HCT116 (cell line): ENCODE measurements around the gene LYPD6. TPM values are rescaled to one million over a fixed set of nuclear protein-coding genes. Genes with fewer than 3 reads are reported as not detected.

Source experiments
- ATAC-seq: fragments of 200-7000 bp; cut with Tn5 transposase; 2 replicates; pipeline ENCODE4 v1.9.1; 2020; ENCODE audit warnings: mild to moderate bottlenecking, moderate library complexity
- BruUV-seq: library from RNA; stranded (reverse); fragments of 400-500 nt; replicated peaks from 2 replicates; lab custom pipeline; 2021; lab: Mats Ljungman, UMichigan
- CTCF ChIA-PET: fragments of 300-600 bp; sonication (Branson Sonifier 250); formaldehyde crosslinking; loops from one replicate; lab custom pipeline; 2021; ENCODE audit warnings: antibody characterized with exemption; lab: Charles Lee
- POLR2A ChIA-PET: fragments of 300-600, 350-600 bp; sonication (Branson Sonifier 250); formaldehyde crosslinking; loops from one replicate; lab custom pipeline; 2021; ENCODE audit warnings: antibody characterized with exemption; lab: Charles Lee
- RAD21 ChIA-PET, 2 experiments: fragments of 300-600 bp; sonication (Branson Sonifier 250); formaldehyde crosslinking; loops; one replicate each; lab custom pipeline; 2023; ENCODE audit warnings: low total read pairs in 2 of 2; ENCODE audit not compliant: uncharacterized antibody in 2 of 2, unreplicated experiment in 2 of 2, low non-redundant PET in 1 of 2; lab: Charles Lee
- DNase-seq: peaks from one replicate; pipeline ENCODE4 v3.0.0-alpha.2; 2010; ENCODE audit warnings: low read depth, low spot score
- H2AFZ ChIP-seq: fragments of 200-600 bp; shearing (Covaris generic), sonication (generic); 2 replicates; pipeline ENCODE4 v1.6.1; 2017; ENCODE audit warnings: low read depth, mixed run types, mixed read lengths, antibody characterized with exemption, low read length; ENCODE audit not compliant: poor library complexity, severe bottlenecking
- H3K27ac ChIP-seq: 2 replicates; pipeline ENCODE4 v1.5.1; 2012; ENCODE audit warnings: low read depth, low read length
- H3K27me3 ChIP-seq: fragments of 200-600 bp; sonication (generic); 2 replicates; pipeline ENCODE4 v1.6.1; 2016; ENCODE audit warnings: mixed run types, low read length, mixed read lengths; ENCODE audit not compliant: insufficient read depth
- H3K36me3 ChIP-seq, 2 experiments: fragments of 200-500 bp in 1 of 2; fragments of 200-600 bp in 1 of 2; sonication (Bioruptor generic) in 1 of 2; sonication (generic) in 1 of 2; 2 replicates each; pipeline versions ENCODE4 v1.5.1 to v1.6.1; 2014 to 2016; ENCODE audit warnings: low read length in 2 of 2, inconsistent platforms in 1 of 2, mixed read lengths in 1 of 2, mixed run types in 1 of 2; ENCODE audit not compliant: insufficient read depth in 2 of 2, control insufficient read depth in 1 of 2
- H3K4me1 ChIP-seq, 2 experiments: fragments of 200-600 bp in 1 of 2; sonication (generic) in 1 of 2; 2 replicates each; pipeline versions ENCODE4 v1.5.1 to v1.6.1; 2012 to 2017; ENCODE audit warnings: low read length in 2 of 2, inconsistent platforms in 1 of 2, mild to moderate bottlenecking in 1 of 2, mixed read lengths in 1 of 2, mixed run types in 1 of 2, moderate library complexity in 1 of 2; ENCODE audit not compliant: insufficient read depth in 2 of 2, control insufficient read depth in 1 of 2
- H3K4me2 ChIP-seq: fragments of 200-600 bp; sonication (generic); 2 replicates; pipeline ENCODE4 v1.6.1; 2017; ENCODE audit warnings: mixed run types, low read length, mixed read lengths
- H3K4me3 ChIP-seq, 2 experiments: fragments of 200-600 bp in 1 of 2; sonication (generic) in 1 of 2; replicated peaks in 1 of 2; 2 replicates each; pipeline ENCODE4 v1.5.1; 2011 to 2016; ENCODE audit warnings: low read length in 2 of 2, control low read depth in 1 of 2, low read depth in 1 of 2, mild to moderate bottlenecking in 1 of 2, mixed read lengths in 1 of 2, mixed run types in 1 of 2
- H3K79me2 ChIP-seq: fragments of 200-600 bp; sonication (generic); 2 replicates; pipeline ENCODE4 v1.6.1; 2017; ENCODE audit warnings: mild to moderate bottlenecking, mixed run types, low read length, moderate library complexity, mixed read lengths; ENCODE audit not compliant: insufficient read depth
- H3K9ac ChIP-seq: fragments of 200-600 bp; sonication (generic); 2 replicates; pipeline ENCODE4 v1.6.1; 2016; ENCODE audit warnings: low read length, mixed read lengths
- H3K9me2 ChIP-seq: fragments of 200-600 bp; sonication (generic), shearing (Covaris generic); 2 replicates; pipeline ENCODE4 v1.6.1; 2017; ENCODE audit warnings: mixed run types, mild to moderate bottlenecking, moderate library complexity; ENCODE audit not compliant: insufficient read depth
- H3K9me3 ChIP-seq, 2 experiments: fragments of 200-500 bp in 1 of 2; fragments of 200-600 bp in 1 of 2; sonication (Bioruptor generic) in 1 of 2; sonication (generic) in 1 of 2; 2 replicates each; pipeline ENCODE4 v1.6.1; 2014 to 2017; ENCODE audit warnings: low read length in 2 of 2, mixed read lengths in 2 of 2, inconsistent platforms in 1 of 2, low read depth in 1 of 2, mild to moderate bottlenecking in 1 of 2, mixed run types in 1 of 2, moderate library complexity in 1 of 2; ENCODE audit not compliant: control insufficient read depth in 1 of 2, insufficient read depth in 1 of 2
- H4K20me1 ChIP-seq: fragments of 200-600 bp; sonication (generic), shearing (Covaris generic); 2 replicates; pipeline ENCODE4 v1.6.1; 2017; ENCODE audit warnings: mixed run types, mild to moderate bottlenecking, moderate library complexity; ENCODE audit not compliant: insufficient read depth
- ATF3 ChIP-seq: IDR thresholded peaks from 2 replicates; pipeline ENCODE4 v1.6.1; 2012
- CEBPB ChIP-seq: IDR thresholded peaks from 2 replicates; pipeline ENCODE4 v1.6.1; 2012; ENCODE audit warnings: low read depth
- EGR1 ChIP-seq: IDR thresholded peaks from 2 replicates; pipeline ENCODE4 v1.6.1; 2012; ENCODE audit warnings: low read depth
- EZH2 ChIP-seq: fragments of 200-600 bp; sonication (generic); IDR thresholded peaks from 2 replicates; pipeline ENCODE4 v1.6.1; 2017; ENCODE audit warnings: antibody characterized with exemption, mixed run types
- EZH2phosphoT487 ChIP-seq: fragments of 200-600 bp; IDR thresholded peaks from 2 replicates; pipeline ENCODE4 v1.6.1; 2018; ENCODE audit warnings: antibody characterized with exemption, borderline replicate concordance
- JUND ChIP-seq: IDR thresholded peaks from 2 replicates; pipeline ENCODE4 v1.6.1; 2012
- POLR2A ChIP-seq: IDR thresholded peaks from 2 replicates; pipeline ENCODE4 v1.7.0; 2011; ENCODE audit warnings: borderline replicate concordance; ENCODE audit not compliant: insufficient read depth, insufficient read length; ENCODE audit errors: extremely low read depth
- POLR2AphosphoS5 ChIP-seq: IDR thresholded peaks from 2 replicates; pipeline ENCODE4 v1.6.1; 2011; ENCODE audit warnings: mild to moderate bottlenecking, low read depth, low read length, moderate library complexity
- RAD21 ChIP-seq: IDR thresholded peaks from 2 replicates; pipeline ENCODE4 v1.6.1; 2012; ENCODE audit warnings: low read depth, mild to moderate bottlenecking
- SIN3A ChIP-seq: IDR thresholded peaks from 2 replicates; pipeline ENCODE4 v1.6.1; 2012; ENCODE audit warnings: low read depth
- SP1 ChIP-seq: IDR thresholded peaks from 2 replicates; pipeline ENCODE4 v1.6.1; 2012; ENCODE audit warnings: low read depth
- SRF ChIP-seq: IDR thresholded peaks from 2 replicates; pipeline ENCODE4 v1.6.1; 2012; ENCODE audit warnings: low read depth
- TCF7L2 ChIP-seq: IDR thresholded peaks from 2 replicates; pipeline ENCODE4 v1.7.0; 2011; ENCODE audit warnings: borderline replicate concordance, inconsistent platforms; ENCODE audit not compliant: insufficient read depth, insufficient read length; ENCODE audit errors: extremely low read depth
- YY1 ChIP-seq: IDR thresholded peaks from 2 replicates; pipeline ENCODE4 v1.6.1; 2011; ENCODE audit warnings: low read length, low read depth, moderate library complexity, mild to moderate bottlenecking; ENCODE audit not compliant: insufficient replicate concordance; ENCODE audit errors: extremely low read depth
- ZFX ChIP-seq: fragments of 450-650 bp; IDR thresholded peaks from 2 replicates; pipeline ENCODE4 v1.6.1; 2017
- ZNF274 ChIP-seq: fragments of 200-500 bp; sonication (Bioruptor generic); IDR thresholded peaks from 2 replicates; pipeline ENCODE4 v1.6.1; 2014; ENCODE audit warnings: mild to moderate bottlenecking, low read depth, low read length, inconsistent platforms
- intact Hi-C: fragments of 100-400 bp; cut with micrococcal nuclease; formaldehyde crosslinking; loops from 2 replicates; pipeline ENCODE4 v1.10.0; 2022
- total RNA-seq: library from RNA; stranded (reverse); gene quantifications from one replicate; pipeline ENCODE4 v1.2.1, GENCODE V29; 2021; ENCODE audit not compliant: unreplicated experiment
- TF ChIP-seq, protein P1 (sequence below), 3 experiments: fragments of 200-600 bp in 1 of 3; sonication (generic) in 1 of 3; IDR thresholded peaks in 2 of 3; conservative IDR thresholded peaks in 1 of 3; 2 replicates each; pipeline ENCODE4 v1.5.1; 2012 to 2017; ENCODE audit warnings: low read depth in 2 of 3, low read length in 2 of 3, antibody characterized with exemption in 1 of 3, borderline replicate concordance in 1 of 3, control low read depth in 1 of 3, mild to moderate bottlenecking in 1 of 3, mixed read lengths in 1 of 3, mixed run types in 1 of 3, moderate library complexity in 1 of 3; ENCODE audit not compliant: insufficient read depth in 1 of 3
- TF ChIP-seq, protein P2 (sequence below): IDR thresholded peaks from 2 replicates; pipeline ENCODE4 v1.6.1; 2012

LYPD6 gene
- total RNA-seq, 1 experiment from 2014 or later, result 3.0 TPM

DNA sequence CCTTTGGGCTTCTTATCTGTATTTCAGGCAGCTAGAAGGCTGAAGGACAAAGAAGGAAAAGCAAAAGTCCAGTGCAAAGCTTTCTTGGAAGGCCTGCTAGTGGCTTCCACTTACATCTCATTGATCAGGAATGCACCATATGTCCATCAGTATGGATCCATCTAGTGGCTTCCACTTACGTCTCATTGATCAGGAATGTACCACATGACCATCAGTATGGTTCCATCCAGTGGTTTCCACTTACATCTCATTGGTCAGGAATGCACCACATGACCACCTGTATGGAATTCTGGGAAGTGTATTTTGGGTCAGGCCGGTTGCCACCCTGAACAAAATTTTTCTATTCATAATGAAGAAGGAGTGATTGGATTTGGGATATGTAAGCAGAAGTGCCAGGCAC lies 70.6 kb downstream of the LYPD6 start:
- ATAC-seq (no peak), DNase-seq (no peak)
- Histone ChIP-seq H3K27me3 (no peaks in the 10 kb centered on the region), H3K9ac (no peak overlapping the region), H3K9me2 (no peaks in the 10 kb centered on the region), H3K27ac (no peak overlapping the region), H3K4me2 (no peak overlapping the region), H3K36me3 (no peaks in the 10 kb centered on the region), H2AFZ (no peak overlapping the region), H3K4me3 (no peak overlapping the region), H3K79me2 (no peaks in the 10 kb centered on the region), H3K4me1 (no peaks in the 10 kb centered on the region), H4K20me1 (no peaks in the 10 kb centered on the region), H3K9me3 (no peaks in the 10 kb centered on the region)
- ChIA-PET RAD21 (no interaction called here), CTCF (no interaction called here), POLR2A (no interaction called here)
- intact Hi-C loops, result no loop called here
- TF ChIP-seq RAD21 (no peak), POLR2AphosphoS5 (no peak), JUND (no peak), SIN3A (no peak)
- TF ChIP-seq, protein P1, sequence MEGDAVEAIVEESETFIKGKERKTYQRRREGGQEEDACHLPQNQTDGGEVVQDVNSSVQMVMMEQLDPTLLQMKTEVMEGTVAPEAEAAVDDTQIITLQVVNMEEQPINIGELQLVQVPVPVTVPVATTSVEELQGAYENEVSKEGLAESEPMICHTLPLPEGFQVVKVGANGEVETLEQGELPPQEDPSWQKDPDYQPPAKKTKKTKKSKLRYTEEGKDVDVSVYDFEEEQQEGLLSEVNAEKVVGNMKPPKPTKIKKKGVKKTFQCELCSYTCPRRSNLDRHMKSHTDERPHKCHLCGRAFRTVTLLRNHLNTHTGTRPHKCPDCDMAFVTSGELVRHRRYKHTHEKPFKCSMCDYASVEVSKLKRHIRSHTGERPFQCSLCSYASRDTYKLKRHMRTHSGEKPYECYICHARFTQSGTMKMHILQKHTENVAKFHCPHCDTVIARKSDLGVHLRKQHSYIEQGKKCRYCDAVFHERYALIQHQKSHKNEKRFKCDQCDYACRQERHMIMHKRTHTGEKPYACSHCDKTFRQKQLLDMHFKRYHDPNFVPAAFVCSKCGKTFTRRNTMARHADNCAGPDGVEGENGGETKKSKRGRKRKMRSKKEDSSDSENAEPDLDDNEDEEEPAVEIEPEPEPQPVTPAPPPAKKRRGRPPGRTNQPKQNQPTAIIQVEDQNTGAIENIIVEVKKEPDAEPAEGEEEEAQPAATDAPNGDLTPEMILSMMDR (IDR thresholded peaks at IDR 0.05 in 2 of 3, conservative IDR thresholded peaks at IDR 0.05 in 1 of 3; ENCODE audit: borderline replicate concordance in 1 of 3, insufficient read depth in 1 of 3, low read depth in 2 of 3, low read length in 2 of 3), result no peak
- no TSS peak for BruUV-seq

DNA sequence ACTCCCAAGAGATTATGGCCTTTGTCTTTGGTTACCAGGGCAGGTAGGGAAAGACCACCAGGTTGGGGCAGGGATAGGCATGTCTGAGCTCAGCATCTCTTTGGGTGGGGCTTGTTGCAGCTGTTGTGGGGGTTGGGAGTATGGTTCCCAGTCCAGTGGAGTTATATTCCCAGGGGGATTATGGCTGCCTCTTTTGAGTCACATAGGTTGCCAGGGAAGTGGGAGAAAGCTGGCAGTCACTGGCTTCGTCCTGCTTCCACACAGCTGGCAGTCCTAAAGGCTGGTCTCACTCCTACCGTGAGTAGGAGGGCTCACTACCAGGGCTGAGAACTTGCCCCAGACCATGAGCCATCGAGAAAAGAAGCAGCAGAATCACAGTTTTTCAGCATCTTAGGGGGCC lies 79.1 kb downstream of the LYPD6 start:
- CTCF ChIA-PET, result no interaction called here
- RAD21 ChIA-PET, result no interaction called here
- Histone ChIP-seq H3K27me3 (no peaks in the 10 kb centered on the region), H3K9ac (no peak overlapping the region), H3K9me3 (no peaks in the 10 kb centered on the region), H3K27ac (no peak overlapping the region), H2AFZ (no peak overlapping the region), H3K4me3 (no peak overlapping the region), H3K4me1 (no peaks in the 10 kb centered on the region), H3K36me3 (no peaks in the 10 kb centered on the region), H3K79me2 (no peaks in the 10 kb centered on the region), H3K4me2 (no peak overlapping the region), H3K9me2 (no peaks in the 10 kb centered on the region), H4K20me1 (no peaks in the 10 kb centered on the region)
- ATAC-seq, result no peak
- intact Hi-C loops, result no loop called here
- no TSS peak for BruUV-seq
- POLR2A ChIA-PET, result no interaction called here
- no peak for DNase-seq
- TF ChIP-seq SIN3A, result no peak
- no peak for TF ChIP-seq SP1
- no peak for TF ChIP-seq JUND
- TF ChIP-seq RAD21, result no peak
- TF ChIP-seq CEBPB, result no peak
- no peak for TF ChIP-seq ATF3
- TF ChIP-seq TCF7L2, result no peak
- no peak for TF ChIP-seq EZH2
- no peak for TF ChIP-seq POLR2A
- no peak for TF ChIP-seq EGR1
- no peak for TF ChIP-seq SRF
- TF ChIP-seq, protein P2, sequence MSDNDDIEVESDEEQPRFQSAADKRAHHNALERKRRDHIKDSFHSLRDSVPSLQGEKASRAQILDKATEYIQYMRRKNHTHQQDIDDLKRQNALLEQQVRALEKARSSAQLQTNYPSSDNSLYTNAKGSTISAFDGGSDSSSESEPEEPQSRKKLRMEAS, result no peak
- no peak for TF ChIP-seq ZNF274
- no peak for TF ChIP-seq ZFX
- TF ChIP-seq YY1, result no peak
- no peak for TF ChIP-seq EZH2phosphoT487
